Neuronal stem cell (in vitro differentiated cells): Measurements from ENCODE around the gene XIRP1.

Experiments used
- DNase-seq: peaks from one replicate; pipeline ENCODE4 v3.0.0-alpha.2; 2013; ENCODE audit warnings: low spot score
- H2AFZ ChIP-seq: one replicate; pipeline ENCODE4 v1.6.1; 2013; ENCODE audit warnings: mild to moderate bottlenecking, low read length, inconsistent platforms
- H2AK5ac ChIP-seq: 2 replicates; pipeline ENCODE4 v1.6.1; 2013; ENCODE audit warnings: low read depth, mild to moderate bottlenecking, inconsistent platforms, low read length, moderate library complexity, mixed read lengths
- H2BK120ac ChIP-seq: 2 replicates; pipeline ENCODE4 v1.6.1; 2013; ENCODE audit warnings: low read depth, mild to moderate bottlenecking, inconsistent platforms, low read length, moderate library complexity, mixed read lengths
- H2BK12ac ChIP-seq: one replicate; pipeline ENCODE4 v1.6.1; 2013; ENCODE audit warnings: low read length, inconsistent platforms
- H2BK15ac ChIP-seq: 2 replicates; pipeline ENCODE4 v1.6.1; 2013; ENCODE audit warnings: mild to moderate bottlenecking, low read length, inconsistent platforms, mixed read lengths
- H2BK5ac ChIP-seq: one replicate; pipeline ENCODE4 v1.6.1; 2013; ENCODE audit warnings: inconsistent platforms, mild to moderate bottlenecking, low read length, moderate library complexity
- H3K14ac ChIP-seq: one replicate; pipeline ENCODE4 v1.6.1; 2013; ENCODE audit warnings: low read length, inconsistent platforms
- H3K18ac ChIP-seq: 2 replicates; pipeline ENCODE4 v1.6.1; 2013; ENCODE audit warnings: low read length, inconsistent platforms
- H3K23ac ChIP-seq: 2 replicates; pipeline ENCODE4 v1.6.1; 2013; ENCODE audit warnings: low read depth, mild to moderate bottlenecking, mixed read lengths, low read length, inconsistent platforms; ENCODE audit not compliant: poor library complexity
- H3K27ac ChIP-seq: replicated peaks from 3 replicates; pipeline ENCODE4 v1.5.1; 2013; ENCODE audit warnings: low read length, inconsistent platforms
- H3K27me3 ChIP-seq, 3 experiments: 2 replicates each; pipeline ENCODE4 v1.6.1; 2013; ENCODE audit warnings: low read length in 3 of 3, mild to moderate bottlenecking in 2 of 3, inconsistent platforms in 1 of 3, low read depth in 1 of 3, mixed read lengths in 1 of 3, moderate library complexity in 1 of 3; ENCODE audit not compliant: control insufficient read depth in 3 of 3, insufficient read depth in 3 of 3
- H3K36me3 ChIP-seq, 2 donors: replicated peaks in 1 of 2; 2 replicates each; pipeline ENCODE4 v1.6.1; 2013; ENCODE audit warnings: low read length in 2 of 2; ENCODE audit not compliant: control insufficient read depth in 2 of 2, insufficient read depth in 2 of 2
- H3K4ac ChIP-seq: 2 replicates; pipeline ENCODE4 v1.6.1; 2013; ENCODE audit warnings: inconsistent platforms, mild to moderate bottlenecking, low read length, moderate library complexity
- H3K4me1 ChIP-seq, 2 donors: 1 replicate in 1 of 2; 2 replicates in 1 of 2; pipeline ENCODE4 v1.6.1; 2013; ENCODE audit warnings: low read length in 2 of 2, low read depth in 1 of 2; ENCODE audit not compliant: control insufficient read depth in 2 of 2, insufficient read depth in 1 of 2
- H3K4me2 ChIP-seq: one replicate; pipeline ENCODE4 v1.6.1; 2013; ENCODE audit warnings: mild to moderate bottlenecking, low read length, inconsistent platforms; ENCODE audit not compliant: insufficient read depth, poor library complexity, severe bottlenecking
- H3K4me3 ChIP-seq, 2 donors: 2 replicates each; pipeline ENCODE4 v1.5.1; 2013; ENCODE audit warnings: low read length in 2 of 2, mild to moderate bottlenecking in 2 of 2, inconsistent platforms in 1 of 2, moderate library complexity in 1 of 2
- H3K79me1 ChIP-seq: one replicate; pipeline ENCODE4 v1.6.1; 2013; ENCODE audit warnings: low read depth, mild to moderate bottlenecking, inconsistent platforms, low read length, moderate library complexity
- H3K9ac ChIP-seq: one replicate; pipeline ENCODE4 v1.6.1; 2013; ENCODE audit warnings: mild to moderate bottlenecking, low read depth, low read length, inconsistent platforms; ENCODE audit not compliant: poor library complexity
- H3K9me3 ChIP-seq, 2 donors: replicated peaks in 1 of 2; 2 replicates each; pipeline versions ENCODE3 to v1.6.1; 2013; ENCODE audit warnings: low read length in 2 of 2, mild to moderate bottlenecking in 2 of 2, inconsistent platforms in 1 of 2, low read depth in 1 of 2, mixed read lengths in 1 of 2, moderate library complexity in 1 of 2; ENCODE audit not compliant: control insufficient read depth in 2 of 2, insufficient read depth in 1 of 2
- H4K8ac ChIP-seq: one replicate; pipeline ENCODE4 v1.6.1; 2013; ENCODE audit warnings: low read depth, mild to moderate bottlenecking, inconsistent platforms, low read length, moderate library complexity
- H4K91ac ChIP-seq: one replicate; pipeline ENCODE4 v1.6.1; 2013; ENCODE audit warnings: low read length, low read depth, mild to moderate bottlenecking, inconsistent platforms; ENCODE audit not compliant: poor library complexity
- WGBS, 2 donors: extraction: QIAGEN DNeasy Blood & Tissue Kit; methylation state at CpG; one replicate each; pipeline ENCODE4 v1.1.7; 2013; ENCODE audit warnings: missing lambda C conversion rate in 2 of 2, mixed read lengths in 1 of 2; ENCODE audit not compliant: insufficient read length in 2 of 2, insufficient replicate concordance in 1 of 2; ENCODE audit errors: extremely low coverage in 2 of 2; 5-methylcytosine and 5-hydroxymethylcytosine counted together

XIRP1 gene

GRCh38 chr3:39166134-39166710, 26.2 kb downstream of the XIRP1 start:
- no CpG with 5 or more reads among the region's 3 CpGs for WGBS, 2 donors
- no peak overlapping the region for H3K18ac ChIP-seq
- H4K8ac ChIP-seq: no peak overlapping the region
- no peaks in the 10 kb centered on the region for H3K79me1 ChIP-seq
- H3K36me3 ChIP-seq: no peaks in the 10 kb centered on the region
- no peak overlapping the region for H3K9ac ChIP-seq
- H3K9me3 ChIP-seq: no peaks in the 10 kb centered on the region
- no peak overlapping the region for H3K4me3 ChIP-seq
- H3K4me1 ChIP-seq: peaks cover 0 to 1% of the 10 kb centered on the region in 2 donors
- H2AFZ ChIP-seq: no peak overlapping the region
- H3K23ac ChIP-seq: no peak overlapping the region
- no peak overlapping the region for H4K91ac ChIP-seq
- no peak overlapping the region for H3K27ac ChIP-seq
- H2AK5ac ChIP-seq: no peak overlapping the region
- H2BK5ac ChIP-seq: no peak overlapping the region
- H2BK12ac ChIP-seq: no peak overlapping the region
- no peak for DNase-seq
- no peaks in the 10 kb centered on the region for H3K27me3 ChIP-seq
- H2BK120ac ChIP-seq: no peak overlapping the region
- H3K14ac ChIP-seq: no peak overlapping the region
- no peak overlapping the region for H3K4me2 ChIP-seq
- H3K4ac ChIP-seq: no peak overlapping the region
- H2BK15ac ChIP-seq: no peak overlapping the region

- no peak overlapping the region for H4K8ac ChIP-seq
- H2BK120ac ChIP-seq: no peak overlapping the region
- H3K23ac ChIP-seq: no peak overlapping the region
- no peak for DNase-seq
- H4K91ac ChIP-seq: no peak overlapping the region
- no peaks in the 10 kb centered on the region for H3K79me1 ChIP-seq
- no peaks in the 10 kb centered on the region for H3K27me3 ChIP-seq
- H3K36me3 ChIP-seq: no peaks in the 10 kb centered on the region
- WGBS, 2 donors: no CpG with 5 or more reads among the region's 1 CpG
- H2AK5ac ChIP-seq: no peak overlapping the region
- no peak overlapping the region for H3K27ac ChIP-seq
- no peak overlapping the region for H3K4ac ChIP-seq
- H3K9ac ChIP-seq: no peak overlapping the region
- no peak overlapping the region for H3K14ac ChIP-seq
- no peak overlapping the region for H2BK15ac ChIP-seq
- peaks cover 0 to under 1% of the 10 kb centered on the region in 2 donors for H3K4me1 ChIP-seq
- H3K4me2 ChIP-seq: no peak overlapping the region
- H2AFZ ChIP-seq: no peak overlapping the region
- no peak overlapping the region for H3K18ac ChIP-seq
- no peaks in the 10 kb centered on the region for H3K9me3 ChIP-seq
- no peak overlapping the region for H3K4me3 ChIP-seq
- H2BK12ac ChIP-seq: no peak overlapping the region
- H2BK5ac ChIP-seq: no peak overlapping the region
Measured at GRCh38 chr3:39165518-39165917, 26.9 kb downstream of the XIRP1 start.

GRCh38 chr3:39164414-39164813, 28.0 kb downstream of the XIRP1 start:
- Histone ChIP-seq H2AFZ (no peak overlapping the region), H3K36me3 (no peaks in the 10 kb centered on the region), H3K4ac (no peak overlapping the region), H3K9ac (no peak overlapping the region), H2BK5ac (no peak overlapping the region), H2BK15ac (no peak overlapping the region), H3K4me1 (no peaks in the 10 kb centered on the region), H3K14ac (no peak overlapping the region), H4K8ac (no peak overlapping the region), H3K4me3 (no peak overlapping the region), H4K91ac (no peak overlapping the region), H3K18ac (no peak overlapping the region), H3K23ac (no peak overlapping the region), H3K27ac (no peak overlapping the region), H3K9me3 (no peaks in the 10 kb centered on the region), H2BK120ac (no peak overlapping the region), H3K4me2 (no peak overlapping the region), H3K79me1 (no peaks in the 10 kb centered on the region), H2BK12ac (no peak overlapping the region), H2AK5ac (no peak overlapping the region), H3K27me3 (peaks cover 0 to 4% (median 0%) of the 10 kb centered on the region in 3 experiments)
- no CpG with 5 or more reads among the region's 3 CpGs for WGBS, 2 donors
- no peak for DNase-seq

- H3K14ac ChIP-seq: peak overlapping the region; percentile 4
- H2BK12ac ChIP-seq: no peak overlapping the region
- peak overlapping the region; percentile 18 for H3K27ac ChIP-seq
- no peak overlapping the region for H4K91ac ChIP-seq
- H3K36me3 ChIP-seq: no peaks in the 10 kb centered on the region
- peaks cover 1 to 15% of the 10 kb centered on the region in 2 donors for H3K4me1 ChIP-seq
- H3K4ac ChIP-seq: no peak overlapping the region
- no peak overlapping the region for H2BK5ac ChIP-seq
- WGBS, 2 donors: no CpG with 5 or more reads among the region's 5 CpGs
- H3K9me3 ChIP-seq: no peaks in the 10 kb centered on the region
- no peak overlapping the region for H2AK5ac ChIP-seq
- no peaks in the 10 kb centered on the region for H3K79me1 ChIP-seq
- H3K4me3 ChIP-seq: no peak overlapping the region
- peaks cover 0 to 19% (median 0%) of the 10 kb centered on the region in 3 experiments for H3K27me3 ChIP-seq
- H4K8ac ChIP-seq: no peak overlapping the region
- H2BK15ac ChIP-seq: no peak overlapping the region
- H3K9ac ChIP-seq: no peak overlapping the region
- H2BK120ac ChIP-seq: no peak overlapping the region
- DNase-seq: peak; percentile 27
- H3K23ac ChIP-seq: no peak overlapping the region
- no peak overlapping the region for H3K4me2 ChIP-seq
- peak overlapping the region; percentile 6 for H2AFZ ChIP-seq
- no peak overlapping the region for H3K18ac ChIP-seq
Measured at GRCh38 chr3:39158148-39158715, 34.2 kb downstream of the XIRP1 start.
